Breast epithelium (tissue), 4 donors: ENCODE results near the gene OSBPL2. TPM values are rescaled to one million over a fixed set of nuclear protein-coding genes. Genes with fewer than 3 reads are reported as not detected.

Source experiments
- DNase-seq, 2 donors: peaks; one replicate each; pipeline ENCODE4 v3.0.0-alpha.2; 2019; ENCODE audit warnings: low spot score in 2 of 2
- H3K27ac ChIP-seq, 2 donors: fragments of 200-600 bp; sonication (generic) in 1 of 2; one replicate each; pipeline ENCODE4 v1.5.1; 2016 to 2019; ENCODE audit warnings: mild to moderate bottlenecking in 1 of 2
- H3K27me3 ChIP-seq, 2 donors: fragments of 200-600 bp; sonication (generic) in 1 of 2; one replicate each; pipeline versions ENCODE4 v1.5.1 to v1.6.0; 2017 to 2019; ENCODE audit warnings: control low read depth in 1 of 2, mild to moderate bottlenecking in 1 of 2
- H3K36me3 ChIP-seq: fragments of 200-600 bp; one replicate; pipeline ENCODE4 v1.5.1; 2019
- H3K4me1 ChIP-seq, 2 donors: fragments of 200-600 bp; sonication (generic); one replicate each; pipeline ENCODE4 v1.5.1; 2016 to 2019; ENCODE audit warnings: control low read depth in 1 of 2
- H3K4me3 ChIP-seq, 3 donors: fragments of 200-600 bp; sonication (generic); 1 replicate in 2 of 3; 2 replicates in 1 of 3; pipeline ENCODE4 v1.5.1; 2016 to 2019; ENCODE audit warnings: mild to moderate bottlenecking in 3 of 3, moderate library complexity in 2 of 3
- H3K9me3 ChIP-seq, 2 donors: fragments of 200-600 bp; sonication (generic) in 1 of 2; one replicate each; pipeline ENCODE4 v1.5.1; 2016 to 2019; ENCODE audit warnings: control low read depth in 1 of 2
- CTCF ChIP-seq, 3 donors: fragments of 450-650 bp; IDR thresholded peaks; one replicate each; pipeline ENCODE4 v1.5.1; 2016 to 2017; ENCODE audit warnings: antibody characterized with exemption in 3 of 3, mild to moderate bottlenecking in 3 of 3, moderate library complexity in 3 of 3
- POLR2A ChIP-seq: fragments of 450-650 bp; IDR thresholded peaks from one replicate; pipeline ENCODE4 v1.6.1; 2016; ENCODE audit warnings: antibody characterized with exemption, mild to moderate bottlenecking, moderate library complexity
- POLR2AphosphoS5 ChIP-seq, 3 donors: sonication (generic); formaldehyde crosslinking; IDR thresholded peaks; one replicate each; pipeline ENCODE4 v1.6.1; 2017; ENCODE audit warnings: antibody characterized with exemption in 3 of 3
- intact Hi-C: fragments of 100-400 bp; cut with DNase I; formaldehyde crosslinking; loops from one replicate; pipeline ENCODE4 v1.15.1; 2023; ENCODE audit warnings: low total_unique reads
- total RNA-seq, 3 donors: library from RNA; depleted of rRNA; stranded (reverse); fragments of >200 nt; gene quantifications; one replicate each; pipeline ENCODE4 v1.1.0, GENCODE V29; 2016

The OSBPL2 gene
- total RNA-seq, 3 donors from 2014 or later, result 25.0 to 46.1 (median 38.0) TPM

- Histone ChIP-seq H3K27ac (no peak overlapping the region), H3K9me3 (no peaks in the 10 kb centered on the region), H3K36me3 (peaks cover 8% of the 10 kb centered on the region), H3K4me3 (no peak overlapping the region), H3K27me3 (no peaks in the 10 kb centered on the region), H3K4me1 (no peaks in the 10 kb centered on the region)
- TF ChIP-seq CTCF (IDR thresholded peaks at IDR 0.05), result no peak
- no peak for TF ChIP-seq POLR2A
- TF ChIP-seq POLR2AphosphoS5 (IDR thresholded peaks at IDR 0.05), result no peak
- intact Hi-C loops, result no loop called here
- no peak for DNase-seq
Observed at GRCh38 chr20:62262064-62262463, 23.7 kb downstream of the OSBPL2 start.

DNA sequence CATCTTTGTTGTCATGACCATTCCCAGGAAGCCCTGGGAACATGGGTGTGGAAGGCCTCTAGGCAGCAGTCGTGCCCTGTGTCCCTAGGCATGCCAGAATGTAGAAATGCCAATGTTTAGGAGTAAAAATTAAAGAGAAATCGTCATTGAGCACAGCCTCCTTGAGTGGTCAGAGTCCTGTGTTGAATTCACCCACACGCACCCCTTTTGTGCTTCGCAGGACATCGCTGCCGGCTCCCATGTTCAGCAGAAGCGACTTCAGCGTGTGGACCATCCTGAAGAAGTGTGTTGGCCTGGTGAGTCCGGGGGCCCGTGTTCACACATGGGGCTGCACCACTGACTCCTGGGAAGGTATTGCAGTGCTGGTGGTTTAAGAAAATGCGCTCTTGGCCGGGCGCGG, 25.1 kb downstream of the OSBPL2 start:
- Histone ChIP-seq H3K4me1 (no peaks in the 10 kb centered on the region), H3K9me3 (no peaks in the 10 kb centered on the region), H3K36me3 (peaks cover 8% of the 10 kb centered on the region), H3K27me3 (no peaks in the 10 kb centered on the region), H3K4me3 (no peak overlapping the region), H3K27ac (no peak overlapping the region)
- intact Hi-C loops, result no loop called here
- no peak for DNase-seq
- TF ChIP-seq CTCF (IDR thresholded peaks at IDR 0.05) (no peak), POLR2A (no peak), POLR2AphosphoS5 (IDR thresholded peaks at IDR 0.05) (no peak)

GRCh38 chr20:62265365-62265764, 27.0 kb downstream of the OSBPL2 start:
- H3K9me3 ChIP-seq, result no peaks in the 10 kb centered on the region
- H3K4me3 ChIP-seq, result no peak overlapping the region
- H3K27ac ChIP-seq, result no peak overlapping the region
- peaks cover 8% of the 10 kb centered on the region for H3K36me3 ChIP-seq
- intact Hi-C loops, result no loop called here
- H3K4me1 ChIP-seq, result no peaks in the 10 kb centered on the region
- H3K27me3 ChIP-seq, result no peaks in the 10 kb centered on the region
- no peak for DNase-seq
- no peak for TF ChIP-seq CTCF (IDR thresholded peaks at IDR 0.05)
- TF ChIP-seq POLR2AphosphoS5 (IDR thresholded peaks at IDR 0.05), result no peak
- no peak for TF ChIP-seq POLR2A

- Histone ChIP-seq H3K4me1 (no peaks in the 10 kb centered on the region), H3K27ac (no peak overlapping the region), H3K4me3 (no peak overlapping the region), H3K27me3 (no peaks in the 10 kb centered on the region), H3K36me3 (peaks cover 8% of the 10 kb centered on the region), H3K9me3 (no peaks in the 10 kb centered on the region)
- intact Hi-C loops, result no loop called here
- no peak for TF ChIP-seq CTCF (IDR thresholded peaks at IDR 0.05)
- TF ChIP-seq POLR2A, result no peak
- TF ChIP-seq POLR2AphosphoS5 (IDR thresholded peaks at IDR 0.05), result no peak
- DNase-seq, result no peak
Observed at GRCh38 chr20:62266340-62266739, 28.0 kb downstream of the OSBPL2 start.

DNA sequence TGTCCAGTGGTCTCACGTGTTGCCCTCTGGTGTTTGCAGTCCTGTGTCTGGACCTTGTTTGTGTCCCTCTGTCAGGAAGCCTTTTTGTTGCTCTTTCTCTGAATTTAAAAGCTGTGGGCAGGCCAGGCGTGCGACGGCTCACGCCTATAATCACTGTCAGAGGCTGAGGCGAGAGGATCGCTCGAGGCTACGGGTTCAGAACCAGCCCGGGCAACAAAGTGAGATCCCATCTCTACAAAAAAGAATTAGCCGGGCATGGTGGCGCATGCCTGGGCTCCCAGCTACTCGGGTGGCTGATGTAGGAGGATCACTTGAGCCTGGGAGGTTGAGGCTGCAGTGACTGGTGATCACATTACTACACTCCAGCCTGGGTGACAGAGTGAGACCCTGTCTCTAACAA, 28.5 kb downstream of the OSBPL2 start:
- H3K27ac ChIP-seq, result no peak overlapping the region
- H3K9me3 ChIP-seq, result no peaks in the 10 kb centered on the region
- no peaks in the 10 kb centered on the region for H3K27me3 ChIP-seq
- peaks cover 8% of the 10 kb centered on the region for H3K36me3 ChIP-seq
- intact Hi-C loops, result no loop called here
- H3K4me1 ChIP-seq, result no peaks in the 10 kb centered on the region
- TF ChIP-seq POLR2AphosphoS5 (IDR thresholded peaks at IDR 0.05), result no peak
- TF ChIP-seq CTCF (IDR thresholded peaks at IDR 0.05), result no peak
- TF ChIP-seq POLR2A, result no peak
- H3K4me3 ChIP-seq, result no peak overlapping the region
- DNase-seq, result no peak
